Measurements from ENCODE around the gene TAF11L14. TPM values are rescaled to one million over a fixed set of nuclear protein-coding genes. Genes with fewer than 3 reads are reported as not detected.
"Not testable (repeated sequence)": the region's sequence is repeated elsewhere in the genome, so short reads cannot be mapped to it uniquely, and the experiment has no call there.

Gene TAF11L14
- not detected in 2 replicates for total RNA-seq (2011; cell fraction: chromatin; rRNA removed; ENCODE audit: low replicate concordance)
- not detected in 2 replicates for total RNA-seq (2011; cell fraction: nucleolus; rRNA removed)
- total RNA-seq (2011; cell fraction: nucleoplasm; rRNA removed) = not detected in 2 replicates
- total RNA-seq (2014; rRNA removed) (not detected in 2 replicates), total RNA-seq (2014; rRNA removed; fragmentation: Illumina TruSeq; extraction: Trizol) (not detected in 2 replicates), total RNA-seq (2015; rRNA removed; fragmentation: Illumina TruSeq; extraction: Trizol) (not detected in 2 replicates), total RNA-seq (2021) (not detected in 2 replicates), polyA plus RNA-seq (2011; rRNA removed) (not detected in 2 replicates), polyA plus RNA-seq (2014; fragmentation: Illumina TruSeq; extraction: Trizol) (not detected in 2 replicates), polyA plus RNA-seq (2014; fragmentation: Nextera tagmentation; extraction: Ambion mirVana) (not detected), polyA plus RNA-seq (2014; rRNA removed) (not detected in 2 replicates), polyA minus RNA-seq (2011; rRNA and poly(A)+ RNA removed) (not detected in 2 replicates), Bru-seq, nascent RNA (not detected), BruChase-seq, experiment 1, labeled RNA remaining after a 2-hour chase (not detected), BruChase-seq, experiment 2, labeled RNA remaining after a 6-hour chase (not detected)
- polyA plus RNA-seq (2011; cell fraction: cytosol; rRNA removed) = not detected in 2 replicates
- polyA plus RNA-seq (2011; cell fraction: nucleus; rRNA removed) = not detected in 2 replicates
- not detected in 2 replicates for polyA plus RNA-seq (2012)
- polyA minus RNA-seq (2011; cell fraction: cytosol; rRNA and poly(A)+ RNA removed) = not detected in 2 replicates
- polyA minus RNA-seq (2011; cell fraction: nucleus; rRNA and poly(A)+ RNA removed) = not detected in 2 replicates
- long read RNA-seq, experiment 1 = 0 reads
- long read RNA-seq, experiment 2 = 0 reads
- long read RNA-seq, experiment 3 = 0 reads

- no peak for FAIRE-seq
- Histone ChIP-seq H3K9me3 (replicated peaks; ENCODE audit: control insufficient read depth, insufficient read depth, low read depth, low read length) (no peaks in the 10 kb centered on the region), H3K4me1 (replicated peaks in 1 of 2; ENCODE audit: control insufficient read depth in 2 of 2, insufficient read depth in 2 of 2, low read length in 2 of 2) (no peaks in the 10 kb centered on the region), H3K4me2 (ENCODE audit: insufficient read depth, low read length) (no peak within 1 kb of the TSS), H2AFZ (ENCODE audit: low read depth, low read length) (no peak within 1 kb of the TSS), H3K27ac (ENCODE audit: extremely low read depth, low read depth, low read length) (no peak within 1 kb of the TSS), H4K20me1 (replicated peaks; ENCODE audit: control insufficient read depth, insufficient read depth, low read length) (no peaks in the 10 kb centered on the region), H3K9me1 (ENCODE audit: control insufficient read depth, insufficient read depth, low read length) (no peaks in the 10 kb centered on the region), H3K79me2 (ENCODE audit: control insufficient read depth, insufficient read depth, low read length) (no peaks in the 10 kb centered on the region), H3K36me3 (ENCODE audit: control insufficient read depth, insufficient read depth, low read length) (no peaks in the 10 kb centered on the region), H3K27me3 (ENCODE audit: control insufficient read depth in 2 of 2, insufficient read depth in 2 of 2, low read length in 2 of 2) (no peaks in the 10 kb centered on the region), H3K9ac (ENCODE audit: insufficient read depth in 1 of 2, low read depth in 2 of 2, low read length in 2 of 2) (no peak within 1 kb of the TSS), H3K4me3 (no peak within 1 kb of the TSS)
- TF ChIP-seq RBFOX2 (IDR thresholded peaks at IDR 0.05; ENCODE audit: low read depth, low read length) (no peak), RAD51 (IDR thresholded peaks at IDR 0.05; ENCODE audit: borderline replicate concordance, low read depth) (no peak), CHD4 (IDR thresholded peaks at IDR 0.05; ENCODE audit: insufficient read depth, insufficient replicate concordance, low read depth, low read length, poor library complexity, severe bottlenecking) (no peak), NCOA2 (IDR thresholded peaks at IDR 0.05; ENCODE audit: partially characterized antibody in 2 of 2) (no peak), AFF4 (CRISPR knock-in tag; IDR thresholded peaks at IDR 0.05) (no peak), GTF2F1 (IDR thresholded peaks at IDR 0.05; ENCODE audit: low read depth, low read length) (no peak), DEAF1 (CRISPR knock-in tag; IDR thresholded peaks at IDR 0.05) (no peak)
- ATAC-seq = no peak
- ChIA-PET CTCF (ENCODE audit: low intra/inter-chr PET ratio) (no interaction called here), POLR2A (no interaction called here)
- intact Hi-C loops (cut with micrococcal nuclease) (no loop called here), in situ Hi-C loops (cut with MboI) (no loop called here)
- DNase-seq (ENCODE audit: extremely low read depth in 1 of 4, low spot score in 3 of 4) = no peak
- no TSS peak for BruUV-seq (replicated peaks)
- WGBS (ENCODE audit: insufficient coverage, low coverage, missing lambda C conversion rate) = 0% methylated on average over 5 of the region's 5 CpGs
These were observed at the start of gene TAF11L14 for GRCh38 chr5:17634160-17634559. Gene TAF11L14 (plus strand): TSS chr5:17634460.

- H3K4me2 ChIP-seq (ENCODE audit: insufficient read depth, low read length); FAIRE-seq; DNase-seq (ENCODE audit: extremely low read depth in 1 of 4, low spot score in 3 of 4); H3K9ac ChIP-seq (ENCODE audit: insufficient read depth in 1 of 2, low read depth in 2 of 2, low read length in 2 of 2); H3K9me1 ChIP-seq (ENCODE audit: control insufficient read depth, insufficient read depth, low read length); BruUV-seq (replicated peaks); H3K4me1 ChIP-seq (replicated peaks in 1 of 2; ENCODE audit: control insufficient read depth in 2 of 2, insufficient read depth in 2 of 2, low read length in 2 of 2); CTCF ChIA-PET (ENCODE audit: low intra/inter-chr PET ratio); ATAC-seq; H2AFZ ChIP-seq (ENCODE audit: low read depth, low read length); H3K36me3 ChIP-seq (ENCODE audit: control insufficient read depth, insufficient read depth, low read length); H3K27ac ChIP-seq (ENCODE audit: extremely low read depth, low read depth, low read length); H3K9me3 ChIP-seq (replicated peaks; ENCODE audit: control insufficient read depth, insufficient read depth, low read depth, low read length); intact Hi-C loops (cut with micrococcal nuclease); H3K4me3 ChIP-seq; H4K20me1 ChIP-seq (replicated peaks; ENCODE audit: control insufficient read depth, insufficient read depth, low read length); H3K27me3 ChIP-seq (ENCODE audit: control insufficient read depth in 2 of 2, insufficient read depth in 2 of 2, low read length in 2 of 2); H3K79me2 ChIP-seq (ENCODE audit: control insufficient read depth, insufficient read depth, low read length); POLR2A ChIA-PET: not testable (repeated sequence)
- no CpG with 5 or more reads among the region's 16 CpGs for WGBS (ENCODE audit: insufficient coverage, low coverage, missing lambda C conversion rate)
- in situ Hi-C loops (cut with MboI) = loop anchor here (25.0 kb wide), 2 partner anchors 348 to 673 kb away; no protein-coding TSS in a partner anchor
These were observed 48.6 kb upstream of the TAF11L14 start, which contains the start of gene TAF11L7 for GRCh38 chr5:17585658-17586057. Gene TAF11L7 (minus strand): TSS chr5:17585758.

All from K562 (cell line).